ENCODE measurements around the gene TMEM42.

The TMEM42 gene

DNA sequence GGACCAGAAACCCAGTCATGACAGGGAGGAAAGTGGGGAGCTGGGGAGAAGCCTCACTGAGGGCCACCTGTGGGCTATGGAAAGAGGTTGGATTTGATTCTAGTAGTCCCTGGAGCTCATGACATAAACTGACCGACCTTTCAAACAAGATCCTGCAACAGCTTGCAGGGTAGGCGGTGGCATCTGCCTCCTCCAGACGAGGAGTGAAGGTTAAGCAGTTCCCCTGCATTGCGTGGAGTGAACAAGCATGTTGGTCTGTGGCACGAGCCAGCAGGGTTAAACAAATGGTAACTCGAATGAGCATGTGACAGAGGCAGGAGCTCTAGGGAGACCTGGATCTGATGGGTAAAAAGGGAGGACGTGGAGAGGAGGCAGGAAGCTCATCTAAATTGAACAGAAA lies 25.4 kb downstream of the TMEM42 start:
- Mint-ChIP-seq H3K36me3 (ENCODE audit: low read depth) (no peaks in the 10 kb centered on the region), H3K4me1 (ENCODE audit: low read depth) (no peaks in the 10 kb centered on the region), H3K9me3 (no peaks in the 10 kb centered on the region), H3K4me3 (no peak overlapping the region), H3K27me3 (peaks cover 22% of the 10 kb centered on the region), H3K27ac (no peak overlapping the region)
- no peak for DNase-seq

DNA sequence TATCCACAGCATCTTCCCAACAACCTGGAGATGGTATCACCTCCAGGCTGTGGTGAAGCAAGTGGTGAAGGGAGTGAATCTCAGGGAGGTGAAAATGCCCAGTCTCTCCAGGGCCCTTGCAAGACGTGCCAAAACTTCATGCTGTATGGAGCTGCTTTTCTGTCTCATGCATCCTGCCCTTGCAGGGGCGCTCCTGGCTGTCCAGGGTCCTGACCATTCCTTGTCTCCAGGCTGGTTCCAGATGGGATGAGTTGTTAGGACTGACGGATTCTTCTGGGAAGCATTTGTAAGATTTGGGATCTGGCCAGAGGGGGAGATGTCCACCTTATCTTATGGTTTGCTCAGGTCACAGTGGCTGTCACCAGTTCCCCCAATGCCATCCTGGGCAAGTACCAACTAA lies 28.5 kb downstream of the TMEM42 start:
- no peak for DNase-seq
- Mint-ChIP-seq H3K4me1 (ENCODE audit: low read depth) (no peaks in the 10 kb centered on the region), H3K9me3 (no peaks in the 10 kb centered on the region), H3K27me3 (peaks cover 12% of the 10 kb centered on the region), H3K4me3 (no peak overlapping the region), H3K27ac (no peak overlapping the region), H3K36me3 (ENCODE audit: low read depth) (no peaks in the 10 kb centered on the region)

DNA sequence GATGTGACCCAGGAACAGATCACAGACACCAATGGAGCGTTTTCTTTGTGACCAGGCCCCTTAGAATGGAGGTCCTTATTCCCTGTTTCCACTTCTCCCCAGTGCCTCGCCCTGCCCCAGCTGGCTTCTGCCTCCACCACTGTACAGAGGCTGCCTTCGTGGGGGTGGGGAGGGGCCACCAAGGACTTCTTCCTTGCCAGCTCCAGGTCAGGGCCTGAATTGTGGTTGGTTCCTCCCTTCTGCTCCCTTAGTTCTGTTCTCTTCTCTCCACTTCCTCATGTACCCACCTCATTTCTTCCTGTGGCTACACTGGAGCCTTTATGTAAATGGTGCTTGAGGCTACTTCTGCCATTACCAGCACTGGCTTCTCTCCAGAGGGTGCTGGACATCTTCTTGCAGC lies 29.1 kb downstream of the TMEM42 start:
- no peak for DNase-seq
- H3K27ac Mint-ChIP-seq = no peak overlapping the region
- H3K4me1 Mint-ChIP-seq (ENCODE audit: low read depth) = no peaks in the 10 kb centered on the region
- H3K9me3 Mint-ChIP-seq = no peaks in the 10 kb centered on the region
- peaks cover 8% of the 10 kb centered on the region for H3K27me3 Mint-ChIP-seq
- H3K36me3 Mint-ChIP-seq (ENCODE audit: low read depth) = no peaks in the 10 kb centered on the region
- H3K4me3 Mint-ChIP-seq = no peak overlapping the region

DNA sequence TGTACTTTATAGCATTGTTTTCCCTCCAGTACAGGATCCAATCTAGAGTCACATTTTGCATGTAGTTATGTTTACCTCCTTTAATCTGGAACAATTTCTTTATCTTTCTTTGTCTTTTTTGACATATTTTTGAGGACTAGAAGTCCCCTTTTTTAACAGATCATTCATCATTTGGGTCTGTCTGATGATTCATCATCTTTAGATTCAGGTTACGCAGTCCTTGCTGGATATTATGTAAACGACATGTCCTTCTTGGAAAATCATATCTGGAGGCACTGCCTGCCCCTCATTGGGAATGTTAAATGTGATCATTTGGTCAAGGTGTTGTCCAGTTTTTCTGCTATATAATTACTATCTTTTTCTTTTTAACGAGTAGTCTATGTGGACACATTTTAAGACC lies 31.0 kb downstream of the TMEM42 start:
- Mint-ChIP-seq H3K4me1 (ENCODE audit: low read depth) (no peaks in the 10 kb centered on the region), H3K4me3 (no peak overlapping the region), H3K9me3 (no peaks in the 10 kb centered on the region), H3K27me3 (peaks cover 4% of the 10 kb centered on the region), H3K36me3 (ENCODE audit: low read depth) (no peaks in the 10 kb centered on the region), H3K27ac (no peak overlapping the region)
- DNase-seq = no peak

DNA sequence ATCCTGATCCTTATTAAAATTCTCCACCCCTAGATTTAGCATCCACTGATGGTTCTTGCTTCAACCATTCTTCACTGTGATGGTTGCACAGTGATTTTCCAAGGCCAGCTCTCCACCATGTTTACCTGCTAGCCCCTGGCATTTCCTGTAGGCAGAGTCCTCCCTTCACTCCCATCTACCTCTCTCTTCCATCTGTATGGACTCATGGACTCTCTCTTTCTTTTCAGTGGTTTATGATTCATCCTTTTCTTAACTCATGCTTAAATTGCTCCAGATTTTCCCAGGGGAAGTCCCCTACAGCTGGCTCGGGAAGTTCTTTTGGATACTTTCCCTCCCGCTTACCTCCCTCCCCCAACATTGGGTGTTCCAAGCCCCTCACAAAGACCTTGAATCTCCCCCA lies 31.4 kb downstream of the TMEM42 start:
- no peak overlapping the region for H3K4me3 Mint-ChIP-seq
- H3K27ac Mint-ChIP-seq = no peak overlapping the region
- H3K27me3 Mint-ChIP-seq = peaks cover 4% of the 10 kb centered on the region
- H3K9me3 Mint-ChIP-seq = no peaks in the 10 kb centered on the region
- H3K4me1 Mint-ChIP-seq (ENCODE audit: low read depth) = no peaks in the 10 kb centered on the region
- no peak for DNase-seq
- H3K36me3 Mint-ChIP-seq (ENCODE audit: low read depth) = no peaks in the 10 kb centered on the region

DNA sequence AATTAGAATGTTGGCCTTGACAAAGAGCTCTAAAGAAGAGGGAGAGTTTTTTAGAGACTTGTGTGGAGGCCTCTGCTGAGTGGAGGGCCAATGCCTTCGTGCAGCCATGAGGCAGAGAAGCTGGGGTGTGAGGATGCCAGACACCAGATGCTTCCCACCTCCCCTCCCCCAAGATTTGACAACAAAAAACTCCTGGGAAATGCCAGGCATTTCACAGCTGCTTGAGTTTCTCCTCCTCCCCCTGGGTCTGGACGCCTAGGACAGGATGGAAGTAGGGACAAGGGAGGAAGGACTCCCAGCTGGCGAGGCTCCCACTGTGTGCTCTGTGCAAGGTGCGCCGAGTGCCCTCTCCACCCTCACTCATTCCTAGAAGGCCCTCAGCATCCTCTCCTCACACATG lies 32.8 kb downstream of the TMEM42 start:
- Mint-ChIP-seq H3K4me3 (no peak overlapping the region), H3K36me3 (ENCODE audit: low read depth) (no peaks in the 10 kb centered on the region), H3K4me1 (ENCODE audit: low read depth) (no peaks in the 10 kb centered on the region), H3K27me3 (peaks cover 6% of the 10 kb centered on the region), H3K9me3 (no peaks in the 10 kb centered on the region), H3K27ac (no peak overlapping the region)
- DNase-seq = no peak

DNA sequence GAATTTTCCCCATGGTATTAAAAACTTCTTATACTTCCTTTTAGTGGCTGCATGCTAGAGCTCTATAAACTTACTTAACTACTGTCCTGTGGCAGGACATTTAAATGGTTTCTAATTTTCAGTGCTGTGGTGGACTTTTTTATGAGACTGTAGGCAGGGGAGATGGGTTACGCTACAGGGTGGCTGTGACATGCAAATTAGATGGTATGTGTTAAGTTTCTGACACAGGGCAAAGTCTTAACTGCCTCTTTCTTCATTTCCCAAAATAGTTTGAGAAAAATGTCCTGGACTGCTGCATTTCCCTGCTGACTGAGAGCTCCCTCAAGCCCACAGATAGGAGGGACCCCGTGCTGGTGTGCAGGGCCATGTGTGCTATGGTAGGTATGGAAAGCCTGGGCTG lies 34.7 kb downstream of the TMEM42 start:
- H3K36me3 Mint-ChIP-seq (ENCODE audit: low read depth) = no peaks in the 10 kb centered on the region
- H3K4me3 Mint-ChIP-seq = no peak overlapping the region
- no peak overlapping the region for H3K27ac Mint-ChIP-seq
- no peaks in the 10 kb centered on the region for H3K9me3 Mint-ChIP-seq
- no peak for DNase-seq
- H3K27me3 Mint-ChIP-seq = peaks cover 18% of the 10 kb centered on the region
- no peaks in the 10 kb centered on the region for H3K4me1 Mint-ChIP-seq (ENCODE audit: low read depth)

DNA sequence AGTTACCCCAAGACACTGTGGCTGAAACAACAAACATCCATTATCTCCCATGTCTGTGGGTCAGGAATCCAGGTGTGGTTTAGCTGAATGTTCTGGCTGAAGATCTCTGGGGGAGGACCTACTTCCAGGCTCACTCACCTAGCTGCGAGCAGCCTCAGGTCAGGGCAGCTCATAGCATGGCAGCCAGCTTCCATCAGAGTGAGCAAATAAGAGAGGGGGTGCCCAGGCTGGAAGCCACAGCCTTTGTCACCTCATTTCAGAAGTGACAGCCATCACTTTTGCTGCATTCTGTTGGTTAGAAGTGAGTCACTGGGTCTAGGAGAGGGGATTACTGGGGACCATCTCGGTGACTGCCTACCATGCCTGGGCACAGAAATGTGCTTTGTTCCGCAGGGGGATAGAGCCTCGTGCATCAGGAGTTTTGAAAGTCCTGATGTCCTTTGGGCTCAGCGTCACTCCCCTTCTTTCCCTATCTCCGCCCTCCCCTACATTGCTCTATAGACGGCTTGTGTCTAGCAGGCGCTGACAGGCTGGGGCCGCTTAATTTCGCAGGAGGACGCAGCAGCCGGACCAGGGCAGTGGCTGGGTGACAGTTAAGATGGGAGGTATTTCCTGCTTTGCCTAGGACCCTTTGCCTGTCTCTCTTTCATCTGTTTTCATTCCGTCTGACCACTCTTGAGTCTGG lies 38.1 kb downstream of the TMEM42 start:
- no peaks in the 10 kb centered on the region for H3K4me1 Mint-ChIP-seq (ENCODE audit: low read depth)
- no peak overlapping the region for H3K4me3 Mint-ChIP-seq
- no peaks in the 10 kb centered on the region for H3K36me3 Mint-ChIP-seq (ENCODE audit: low read depth)
- no peak for DNase-seq
- peaks cover 22% of the 10 kb centered on the region for H3K27me3 Mint-ChIP-seq
- H3K27ac Mint-ChIP-seq = no peak overlapping the region
- H3K9me3 Mint-ChIP-seq = no peaks in the 10 kb centered on the region

DNA sequence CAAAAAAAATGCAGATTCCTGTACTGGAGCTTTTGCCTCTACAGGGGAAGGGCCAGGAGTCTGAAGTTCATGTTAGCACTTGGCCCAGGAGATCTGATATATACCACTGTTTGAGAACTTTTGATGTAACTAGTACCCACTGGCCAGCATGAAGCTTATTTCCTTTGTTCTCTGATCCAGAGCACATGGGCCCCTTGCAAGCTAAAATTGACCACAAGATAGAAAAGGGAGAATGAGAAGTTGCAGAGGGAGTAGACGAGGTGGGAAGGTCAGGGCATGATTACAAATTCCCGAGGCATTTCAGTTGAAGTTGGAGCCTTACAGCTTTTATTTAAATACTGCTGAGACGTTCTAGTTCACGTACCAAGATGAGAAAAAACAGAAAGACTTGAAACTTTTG lies 40.9 kb downstream of the TMEM42 start:
- Mint-ChIP-seq H3K4me3 (no peak overlapping the region), H3K4me1 (ENCODE audit: low read depth) (no peaks in the 10 kb centered on the region), H3K9me3 (no peaks in the 10 kb centered on the region), H3K27ac (no peak overlapping the region), H3K36me3 (ENCODE audit: low read depth) (no peaks in the 10 kb centered on the region), H3K27me3 (peaks cover 21% of the 10 kb centered on the region)
- DNase-seq = no peak

DNA sequence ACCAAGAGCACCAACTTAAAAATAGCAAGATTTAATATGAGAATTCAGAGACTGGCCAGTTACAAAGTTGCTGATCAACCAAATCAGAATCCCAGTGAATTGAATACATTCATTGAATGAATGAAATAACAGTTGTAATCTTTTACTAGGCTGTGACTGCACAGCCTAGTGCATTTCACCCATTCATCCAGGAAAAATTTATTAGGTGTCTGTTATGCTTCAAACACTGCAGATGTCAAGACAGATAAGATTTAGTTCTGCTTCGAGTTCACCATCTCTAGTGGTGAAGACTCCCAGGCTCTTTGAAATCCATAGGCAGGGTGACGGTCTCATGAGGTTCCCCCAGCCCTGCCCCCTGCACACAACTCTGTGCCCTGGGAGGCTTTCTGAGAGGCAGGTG lies 41.6 kb downstream of the TMEM42 start:
- H3K4me1 Mint-ChIP-seq (ENCODE audit: low read depth) = no peaks in the 10 kb centered on the region
- no peaks in the 10 kb centered on the region for H3K9me3 Mint-ChIP-seq
- H3K27ac Mint-ChIP-seq = no peak overlapping the region
- H3K36me3 Mint-ChIP-seq (ENCODE audit: low read depth) = no peaks in the 10 kb centered on the region
- H3K4me3 Mint-ChIP-seq = no peak overlapping the region
- H3K27me3 Mint-ChIP-seq = peaks cover 26% of the 10 kb centered on the region
- DNase-seq = no peak

DNA sequence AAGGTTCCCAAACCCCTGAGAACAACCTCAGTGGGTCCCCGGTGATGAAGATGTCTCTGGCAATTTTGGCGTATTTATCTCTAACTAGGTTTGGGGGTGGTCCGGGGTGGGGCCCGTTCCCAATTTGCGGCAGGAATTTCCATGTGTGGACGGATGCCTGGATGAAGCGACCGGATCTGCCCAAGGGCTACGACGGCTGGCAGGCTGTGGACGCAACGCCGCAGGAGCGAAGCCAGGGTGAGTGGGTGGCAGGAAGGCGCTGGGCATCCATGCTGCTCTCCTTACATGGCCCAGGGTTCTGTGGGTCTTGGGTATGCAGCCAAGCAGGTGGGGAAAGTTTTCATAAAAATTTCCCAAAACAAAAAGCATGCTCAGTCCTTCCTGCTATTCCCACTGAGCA lies 42.0 kb downstream of the TMEM42 start:
- no peak for DNase-seq
- Mint-ChIP-seq H3K36me3 (ENCODE audit: low read depth) (no peaks in the 10 kb centered on the region), H3K4me1 (ENCODE audit: low read depth) (no peaks in the 10 kb centered on the region), H3K9me3 (no peaks in the 10 kb centered on the region), H3K27ac (no peak overlapping the region), H3K27me3 (peaks cover 28% of the 10 kb centered on the region), H3K4me3 (no peak overlapping the region)

DNA sequence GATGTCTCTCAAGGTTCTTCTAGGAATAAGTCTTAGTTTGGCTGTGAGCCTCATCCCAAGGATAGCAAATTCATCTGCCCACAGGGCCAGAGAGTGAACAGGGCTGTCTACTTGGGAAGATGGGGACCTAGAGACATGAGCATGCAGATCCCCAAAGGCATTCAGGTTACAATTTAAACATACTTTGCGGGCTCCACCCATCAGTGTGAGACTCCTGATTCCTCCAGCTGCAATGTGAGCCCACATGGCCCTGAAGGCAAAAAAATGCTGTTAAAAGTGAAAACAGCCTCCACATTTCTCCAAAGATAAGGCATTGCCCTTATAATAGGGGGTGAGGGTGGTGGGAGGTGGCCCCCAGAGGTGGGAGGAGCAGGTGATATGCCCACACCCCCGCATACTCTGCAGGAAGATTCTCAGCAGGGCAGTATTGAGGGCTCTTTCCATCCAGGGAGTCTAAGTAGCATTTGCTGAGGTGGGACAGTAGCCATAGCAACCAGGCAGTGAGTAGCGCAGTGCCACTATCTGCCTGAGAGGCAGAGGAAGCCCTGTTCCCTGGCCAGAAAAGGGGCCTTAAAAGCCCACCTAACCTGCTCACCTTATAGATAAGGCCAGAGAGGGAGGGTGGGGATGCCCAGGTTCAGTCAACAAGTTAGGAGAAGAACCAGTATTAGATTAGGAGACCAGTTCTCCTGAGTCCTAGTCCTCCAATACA lies 43.9 kb downstream of the TMEM42 start:
- Mint-ChIP-seq H3K4me1 (ENCODE audit: low read depth) (no peaks in the 10 kb centered on the region), H3K9me3 (peaks cover 2% of the 10 kb centered on the region), H3K27me3 (peaks cover 37% of the 10 kb centered on the region), H3K4me3 (no peak overlapping the region), H3K27ac (no peak overlapping the region), H3K36me3 (ENCODE audit: low read depth) (no peaks in the 10 kb centered on the region)
- DNase-seq = no peak

DNA sequence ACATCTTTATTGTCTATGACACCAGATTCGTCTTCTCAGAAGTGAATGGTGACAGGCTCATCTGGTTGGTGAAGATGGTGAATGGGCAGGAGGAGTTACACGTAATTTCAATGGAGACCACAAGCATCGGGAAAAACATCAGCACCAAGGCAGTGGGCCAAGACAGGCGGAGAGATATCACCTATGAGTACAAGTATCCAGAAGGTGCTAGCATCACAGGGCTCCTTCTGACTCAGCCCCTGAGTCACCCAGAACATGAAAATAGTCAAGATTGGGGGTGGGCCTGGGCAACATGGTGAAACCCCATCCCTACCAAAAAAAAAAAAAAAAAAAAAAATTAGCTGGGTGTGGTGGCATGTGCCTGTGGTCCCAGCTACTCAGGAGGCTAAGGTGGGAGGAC lies 45.3 kb downstream of the TMEM42 start:
- DNase-seq = no peak
- Mint-ChIP-seq H3K27ac (no peak overlapping the region), H3K36me3 (ENCODE audit: low read depth) (no peaks in the 10 kb centered on the region), H3K9me3 (peaks cover 2% of the 10 kb centered on the region), H3K4me3 (no peak overlapping the region), H3K4me1 (ENCODE audit: low read depth) (no peaks in the 10 kb centered on the region), H3K27me3 (peaks cover 38% of the 10 kb centered on the region)

DNA sequence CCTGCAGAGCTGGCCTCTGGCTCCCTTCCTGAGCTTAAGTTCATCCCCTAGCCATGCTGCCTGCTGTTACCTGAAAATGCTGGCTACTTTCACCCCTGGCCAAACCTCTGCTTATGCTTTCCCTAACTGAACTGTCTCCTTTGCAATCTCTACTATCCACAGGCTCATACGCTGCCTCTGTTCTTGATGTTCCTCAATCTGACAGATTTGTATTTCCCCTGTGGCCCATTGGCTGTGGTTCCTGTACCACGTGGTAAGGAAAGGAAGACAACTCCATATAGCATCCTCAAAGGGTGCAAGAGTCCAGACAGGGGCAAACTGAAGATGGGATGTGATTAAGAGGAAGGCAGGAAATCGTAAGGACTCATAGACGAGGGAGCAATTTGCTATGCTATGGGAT lies 45.9 kb downstream of the TMEM42 start:
- H3K9me3 Mint-ChIP-seq = peaks cover 2% of the 10 kb centered on the region
- no peak for DNase-seq
- H3K36me3 Mint-ChIP-seq (ENCODE audit: low read depth) = no peaks in the 10 kb centered on the region
- no peak overlapping the region for H3K4me3 Mint-ChIP-seq
- peaks cover 38% of the 10 kb centered on the region for H3K27me3 Mint-ChIP-seq
- H3K4me1 Mint-ChIP-seq (ENCODE audit: low read depth) = no peaks in the 10 kb centered on the region
- no peak overlapping the region for H3K27ac Mint-ChIP-seq

DNA sequence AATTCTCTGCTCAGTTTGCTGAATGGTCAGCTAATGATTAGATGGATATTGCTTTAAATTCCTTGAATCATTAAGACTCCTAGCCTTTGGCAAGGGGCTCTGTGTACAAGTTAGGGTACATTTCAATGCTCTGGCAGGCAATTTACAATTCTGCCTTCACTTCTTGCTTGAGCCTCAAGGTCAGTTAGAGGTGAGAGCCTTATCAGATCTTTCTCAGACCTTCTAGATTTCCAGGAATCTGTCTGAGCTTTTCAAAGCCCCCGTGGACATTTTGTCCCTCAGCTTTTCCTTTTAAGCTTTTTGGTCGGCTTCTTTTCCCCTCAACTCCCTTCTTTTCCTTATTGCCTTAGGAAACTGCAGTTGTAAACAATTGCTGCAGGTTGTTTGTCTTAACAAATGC lies 47.4 kb downstream of the TMEM42 start:
- Mint-ChIP-seq H3K27me3 (peaks cover 38% of the 10 kb centered on the region), H3K4me3 (no peak overlapping the region), H3K4me1 (ENCODE audit: low read depth) (no peaks in the 10 kb centered on the region), H3K9me3 (peaks cover 2% of the 10 kb centered on the region), H3K27ac (no peak overlapping the region), H3K36me3 (ENCODE audit: low read depth) (no peaks in the 10 kb centered on the region)
- DNase-seq = no peak
